GM18505 (cell line): Measurements from ENCODE around the gene TMEM109.
A peak's percentile ranks its signal among the peaks of the same experiment; 100 is the strongest.
"Not testable (repeated sequence)": the region's sequence is repeated elsewhere in the genome, so short reads cannot be mapped to it uniquely, and the experiment has no call there.

Experiments used
- ATAC-seq: cut with Tn5 transposase; IDR thresholded peaks from one replicate; pipeline ENCODE4 v1.9.1; 2021; ENCODE audit not compliant: unreplicated experiment
- POLR2A ChIP-seq: IDR thresholded peaks from 4 replicates; pipeline ENCODE4 v1.6.1; 2011; ENCODE audit warnings: borderline replicate concordance; ENCODE audit not compliant: insufficient read depth, insufficient read length; ENCODE audit errors: extremely low read depth

TMEM109 gene

GRCh38 chr11:60891103-60891741 is 22.7 kb upstream of the TMEM109 start:
- no peak for ATAC-seq
- no peak for TF ChIP-seq POLR2A

GRCh38 chr11:60895687-60896086 is 18.3 kb upstream of the TMEM109 start:
- ATAC-seq, result no peak
- TF ChIP-seq POLR2A, result no peak

GRCh38 chr11:60897496-60897895 is 16.5 kb upstream of the TMEM109 start:
- ATAC-seq, result no peak
- TF ChIP-seq POLR2A, result no peak

GRCh38 chr11:60899046-60899936 is 14.7 kb upstream of the TMEM109 start:
- no peak for ATAC-seq
- TF ChIP-seq POLR2A, result peak; percentile 16

GRCh38 chr11:60899977-60900376 is 14.0 kb upstream of the TMEM109 start:
- TF ChIP-seq POLR2A, result no peak
- ATAC-seq, result no peak

GRCh38 chr11:60900673-60901404 is 13.1 kb upstream of the TMEM109 start:
- TF ChIP-seq POLR2A, result no peak

GRCh38 chr11:60902625-60903024 is 11.3 kb upstream of the TMEM109 start:
- ATAC-seq, result no peak
- no peak for TF ChIP-seq POLR2A

More at GRCh38 chr11:60900673-60901404, 13.1 kb upstream of the TMEM109 start:
- ATAC-seq, result no peak

- TF ChIP-seq POLR2A, result no peak
Observed at GRCh38 chr11:60905047-60905446, 8.9 kb upstream of the TMEM109 start.

GRCh38 chr11:60905551-60906113 is 8.3 kb upstream of the TMEM109 start:
- no peak for TF ChIP-seq POLR2A
- no peak for ATAC-seq

More at GRCh38 chr11:60905047-60905446, 8.9 kb upstream of the TMEM109 start:
- no peak for ATAC-seq

- TF ChIP-seq POLR2A, result peak; percentile 94
- ATAC-seq, result peak; percentile 76
Observed at GRCh38 chr11:60906132-60906972, 7.6 kb upstream of the TMEM109 start, which contains the start of gene PRPF19. PRPF19 (minus strand) TSS chr11:60906585; CDS start chr11:60906382, 203 bp downstream.

GRCh38 chr11:60908803-60909202 is 5.2 kb upstream of the TMEM109 start:
- no peak for ATAC-seq
- no peak for TF ChIP-seq POLR2A

- ATAC-seq, result not testable (repeated sequence)
Observed at GRCh38 chr11:60909680-60910280, 4.2 kb upstream of the TMEM109 start.
